H1 (cell line): ENCODE results near the gene SOWAHC. TPM values are rescaled to one million over a fixed set of nuclear protein-coding genes. Genes with fewer than 3 reads are reported as not detected.

ENCODE experiments used
- CTCF ChIA-PET: fragments of 300-600 bp; sonication (Branson Sonifier 250); formaldehyde crosslinking; loops from one replicate; lab custom pipeline; 2021; ENCODE audit not compliant: partially characterized antibody; lab: Charles Lee
- POLR2A ChIA-PET: fragments of 300-600 bp; sonication (Branson Sonifier 250); formaldehyde crosslinking; loops from one replicate; lab custom pipeline; 2021; ENCODE audit warnings: inconsistent platforms; ENCODE audit not compliant: partially characterized antibody; lab: Charles Lee
- DNase-seq, 2 experiments: peaks; one replicate each; pipeline versions ENCODE4 v3.0.0 to v3.0.0-alpha.2; 2010 to 2022; ENCODE audit warnings: low spot score in 2 of 2, low read depth in 1 of 2, mixed read lengths in 1 of 2
- FAIRE-seq: peaks from 2 replicates; lab custom pipeline; 2011; peaks lifted over from hg19 to GRCh38; lab: Jason Lieb, UNC
- H2AFZ ChIP-seq: 2 replicates; pipeline ENCODE4 v1.8.1; 2012; ENCODE audit warnings: low read length, inconsistent platforms
- H2AK5ac ChIP-seq: 2 replicates; pipeline ENCODE4 v1.6.1; 2013; ENCODE audit warnings: low read depth, low read length
- H2BK120ac ChIP-seq: replicated peaks from 2 replicates; pipeline ENCODE3; 2013; ENCODE audit warnings: low read depth, low read length, inconsistent platforms
- H2BK12ac ChIP-seq: 2 replicates; pipeline ENCODE4 v1.6.1; 2013; ENCODE audit warnings: low read depth, low read length
- H2BK15ac ChIP-seq: 2 replicates; pipeline ENCODE4 v1.6.1; 2013; ENCODE audit warnings: low read length
- H2BK20ac ChIP-seq: 2 replicates; pipeline ENCODE4 v1.6.1; 2013; ENCODE audit warnings: low read length
- H2BK5ac ChIP-seq: 2 replicates; pipeline ENCODE4 v1.6.1; 2013; ENCODE audit warnings: low read depth, low read length
- H3K14ac ChIP-seq: 2 replicates; pipeline ENCODE4 v1.6.1; 2013; ENCODE audit warnings: inconsistent platforms; ENCODE audit not compliant: insufficient read length
- H3K18ac ChIP-seq: 2 replicates; pipeline ENCODE4 v1.6.1; 2013; ENCODE audit warnings: low read length; ENCODE audit errors: extremely low read depth
- H3K23ac ChIP-seq: 2 replicates; pipeline ENCODE4 v1.6.1; 2013; ENCODE audit warnings: inconsistent platforms; ENCODE audit not compliant: insufficient read length
- H3K23me2 ChIP-seq: 2 replicates; pipeline ENCODE4 v1.6.1; 2013; ENCODE audit warnings: low read depth, low read length
- H3K27ac ChIP-seq: 2 replicates; pipeline ENCODE4 v1.6.1; 2011; ENCODE audit warnings: low read depth, low read length, inconsistent platforms
- H3K27me3 ChIP-seq, 4 experiments: replicated peaks in 1 of 4; 1 replicate in 1 of 4; 2 replicates in 3 of 4; pipeline versions ENCODE4 v1.6.1 to v1.8.1; 2011 to 2013; ENCODE audit warnings: low read length in 3 of 4, mild to moderate bottlenecking in 3 of 4, inconsistent platforms in 2 of 4, mixed read lengths in 2 of 4, moderate library complexity in 1 of 4; ENCODE audit not compliant: control insufficient read depth in 3 of 4, insufficient read depth in 3 of 4; ENCODE audit errors: extremely low read depth in 1 of 4
- H3K36me3 ChIP-seq, 4 experiments: 2 replicates each; pipeline versions ENCODE4 v1.6.1 to v1.8.1; 2011 to 2013; ENCODE audit warnings: mild to moderate bottlenecking in 4 of 4, low read length in 3 of 4, moderate library complexity in 2 of 4, control low read depth in 1 of 4, inconsistent platforms in 1 of 4; ENCODE audit not compliant: insufficient read depth in 4 of 4, control insufficient read depth in 2 of 4
- H3K4ac ChIP-seq: replicated peaks from 2 replicates; pipeline ENCODE3; 2013; ENCODE audit warnings: low read length, low read depth, mixed read lengths, inconsistent platforms; ENCODE audit not compliant: insufficient read length
- H3K4me1 ChIP-seq, 4 experiments: replicated peaks in 1 of 4; 1 replicate in 1 of 4; 2 replicates in 3 of 4; pipeline versions ENCODE4 v1.6.1 to v1.8.1; 2011 to 2013; ENCODE audit warnings: low read length in 3 of 4, inconsistent platforms in 2 of 4, mixed read lengths in 1 of 4; ENCODE audit not compliant: insufficient read depth in 4 of 4, control insufficient read depth in 3 of 4
- H3K4me2 ChIP-seq, 2 experiments: 2 replicates each; pipeline versions ENCODE4 v1.6.1 to v1.8.1; 2011 to 2013; ENCODE audit warnings: low read depth in 2 of 2, low read length in 2 of 2, control low read depth in 1 of 2, inconsistent platforms in 1 of 2, mild to moderate bottlenecking in 1 of 2; ENCODE audit not compliant: insufficient read depth in 1 of 2
- H3K4me3 ChIP-seq, 4 experiments: fragments of 200-600, 300-600 bp in 1 of 4; sonication (generic), shearing (Covaris generic), sonication (Bioruptor Twin) in 1 of 4; 2 replicates each; pipeline versions ENCODE4 v1.5.1 to v1.8.1; 2011 to 2016; ENCODE audit warnings: low read length in 4 of 4, low read depth in 3 of 4, control low read depth in 2 of 4, inconsistent platforms in 2 of 4, mild to moderate bottlenecking in 2 of 4, mixed read lengths in 1 of 4, moderate library complexity in 1 of 4; ENCODE audit not compliant: insufficient read depth in 2 of 4; ENCODE audit errors: extremely low read depth in 1 of 4
- H3K56ac ChIP-seq: replicated peaks from 2 replicates; pipeline ENCODE3; 2013; ENCODE audit warnings: low read depth, mild to moderate bottlenecking, mixed read lengths, low read length, inconsistent platforms; ENCODE audit not compliant: insufficient read length
- H3K79me1 ChIP-seq: 2 replicates; pipeline ENCODE4 v1.6.1; 2013; ENCODE audit warnings: low read depth, low read length, control low read depth
- H3K79me2 ChIP-seq, 2 experiments: 2 replicates each; pipeline versions ENCODE4 v1.6.1 to v1.8.1; 2012 to 2013; ENCODE audit warnings: low read length in 2 of 2, mild to moderate bottlenecking in 2 of 2, inconsistent platforms in 1 of 2; ENCODE audit not compliant: insufficient read depth in 2 of 2, control insufficient read depth in 1 of 2
- H3K9ac ChIP-seq, 4 experiments: replicated peaks in 1 of 4; 1 replicate in 1 of 4; 2 replicates in 3 of 4; pipeline versions ENCODE4 v1.6.1 to v1.8.1; 2011 to 2013; ENCODE audit warnings: low read depth in 3 of 4, low read length in 3 of 4, control low read depth in 2 of 4, mild to moderate bottlenecking in 2 of 4, moderate library complexity in 2 of 4, inconsistent platforms in 1 of 4; ENCODE audit errors: extremely low read depth in 1 of 4
- H3K9me3 ChIP-seq, 2 experiments: 2 replicates each; pipeline versions ENCODE4 v1.6.1 to v1.8.1; 2012 to 2013; ENCODE audit warnings: mild to moderate bottlenecking in 2 of 2, moderate library complexity in 2 of 2, control low read depth in 1 of 2, inconsistent platforms in 1 of 2, low read depth in 1 of 2, low read length in 1 of 2, mixed read lengths in 1 of 2; ENCODE audit not compliant: insufficient read depth in 2 of 2
- H4K20me1 ChIP-seq, 2 experiments: replicated peaks in 1 of 2; 2 replicates each; pipeline versions ENCODE3 to v1.8.1; 2011 to 2013; ENCODE audit warnings: inconsistent platforms in 2 of 2, low read length in 2 of 2, mild to moderate bottlenecking in 1 of 2; ENCODE audit not compliant: insufficient read depth in 2 of 2, control insufficient read depth in 1 of 2
- H4K5ac ChIP-seq: 2 replicates; pipeline ENCODE4 v1.6.1; 2013; ENCODE audit warnings: low read length, low read depth, mixed read lengths, inconsistent platforms; ENCODE audit not compliant: insufficient read length
- H4K8ac ChIP-seq: 2 replicates; pipeline ENCODE4 v1.8.0; 2013; ENCODE audit warnings: mild to moderate bottlenecking, moderate library complexity, low read length, inconsistent platforms; ENCODE audit not compliant: insufficient read depth; ENCODE audit errors: extremely low read depth
- H4K91ac ChIP-seq: replicated peaks from 2 replicates; pipeline ENCODE3; 2013; ENCODE audit warnings: low read length, mixed read lengths, inconsistent platforms; ENCODE audit not compliant: insufficient read length
- BCL11A ChIP-seq, 2 experiments: IDR thresholded peaks; one replicate each; pipeline ENCODE4 v1.6.1; 2011; ENCODE audit warnings: low read depth in 2 of 2, low read length in 2 of 2, mild to moderate bottlenecking in 2 of 2
- CREB1 ChIP-seq: IDR thresholded peaks from 2 replicates; pipeline ENCODE4 v1.6.1; 2012; ENCODE audit warnings: inconsistent platforms
- FOSL1 ChIP-seq: IDR thresholded peaks from 2 replicates; pipeline ENCODE4 v1.6.1; 2011; ENCODE audit warnings: mild to moderate bottlenecking, low read depth, low read length, moderate library complexity; ENCODE audit not compliant: insufficient read depth
- GABPA ChIP-seq: IDR thresholded peaks from 2 replicates; pipeline ENCODE4 v1.6.1; 2011; ENCODE audit warnings: mild to moderate bottlenecking, low read length, moderate library complexity, borderline replicate concordance; ENCODE audit not compliant: insufficient read depth
- POLR2AphosphoS5 ChIP-seq: IDR thresholded peaks from 2 replicates; pipeline ENCODE4 v1.6.1; 2011; ENCODE audit warnings: low read depth, low read length
- YY1 ChIP-seq: IDR thresholded peaks from 2 replicates; pipeline ENCODE4 v1.6.1; 2011; ENCODE audit warnings: low read depth, mild to moderate bottlenecking, low read length
- WGBS, 2 experiments: shearing (Covaris generic) in 1 of 2; methylation state at CpG; one replicate each; pipeline versions ENCODE4 v1.1.6 to v1.1.7; 2013 to 2015; ENCODE audit warnings: low lambda C conversion rate in 2 of 2, mixed read lengths in 2 of 2, inconsistent platforms in 1 of 2, low coverage in 1 of 2, missing lambda C conversion rate in 1 of 2; ENCODE audit not compliant: insufficient replicate concordance in 2 of 2, insufficient coverage in 1 of 2, insufficient read length in 1 of 2; ENCODE audit errors: extremely low coverage in 1 of 2, missing lambda C conversion rate in 1 of 2; 5-methylcytosine and 5-hydroxymethylcytosine counted together
- polyA plus RNA-seq, 7 experiments: library from polyadenylated mRNA; depleted of rRNA in 3 of 7; stranded (reverse) in 5 of 7; unstranded in 2 of 7; fragments of >200 nt in 5 of 7; fragments of 200-250 nt in 2 of 7; gene quantifications; 1 replicate in 5 of 7; 2 replicates in 1 of 7; 4 replicates in 1 of 7; pipeline versions ENCODE4 v1.2.1 to v1.2.3, GENCODE V29; 2011 to 2013; ENCODE audit warnings: missing spikeins in 2 of 7, mixed read lengths in 2 of 7
- total RNA-seq: library from RNA; stranded (reverse); fragmentation: NEBNext Ultra II Directional; extraction: Animal tissue kit (Norgen Biotek cat#: 25700); gene quantifications from 2 replicates; pipeline ENCODE4 v1.2.1, GENCODE V29; 2021

The SOWAHC gene
- total and polyA plus RNA-seq, 2 of the 8 experiments (the other 6 are each of a cell fraction or from before 2014, with no cell fraction given): 3.1 to 17.8 TPM

GRCh38 chr2:109631741-109632140 lies 17.6 kb downstream of the SOWAHC start:
- CTCF ChIA-PET: interaction anchor here (1.2 kb wide), 1 partner anchor 86 kb away, joined by 3 read pairs; no protein-coding TSS in a partner anchor
- Histone ChIP-seq H3K36me3 (no peaks in the 10 kb centered on the region), H3K4me2 (no peak overlapping the region), H4K8ac (no peak overlapping the region), H4K91ac (no peak overlapping the region), H3K23me2 (no peaks in the 10 kb centered on the region), H4K5ac (no peak overlapping the region), H3K23ac (no peak overlapping the region), H3K18ac (no peak overlapping the region), H2BK20ac (no peak overlapping the region), H3K79me2 (no peaks in the 10 kb centered on the region), H2BK12ac (no peak overlapping the region), H2AFZ (no peak overlapping the region), H2BK120ac (no peak overlapping the region), H3K56ac (no peak overlapping the region), H3K4ac (no peak overlapping the region), H2BK15ac (no peak overlapping the region), H4K20me1 (no peaks in the 10 kb centered on the region), H3K79me1 (no peaks in the 10 kb centered on the region), H3K9me3 (no peaks in the 10 kb centered on the region), H2BK5ac (no peak overlapping the region), H3K9ac (no peak overlapping the region), H3K14ac (no peak overlapping the region), H3K4me1 (no peaks in the 10 kb centered on the region), H3K4me3 (no peak overlapping the region), H3K27me3 (no peaks in the 10 kb centered on the region), H2AK5ac (no peak overlapping the region), H3K27ac (no peak overlapping the region)
- no peak for DNase-seq
- POLR2A ChIA-PET: interaction anchor here (1.4 kb wide), 1 partner anchor 17 kb away, joined by 5 read pairs; the partner anchor contains the start of genes SEPTIN10 and SOWAHC
- WGBS, 2 experiments: 88% methylated on average over 3 of the region's 3 CpGs; no CpG with 5 or more reads in 1 of the 2 experiments
- FAIRE-seq: no peak
- TF ChIP-seq BCL11A (IDR thresholded peaks at IDR 0.05; ENCODE audit: low read depth in 2 of 2, low read length in 2 of 2) (no peak), CREB1 (no peak), YY1 (no peak), FOSL1 (no peak), POLR2AphosphoS5 (no peak), GABPA (no peak)
